Endothelial cell of umbilical vein (primary cell): Measurements from ENCODE around the gene RAB11B. TPM values are rescaled to one million over a fixed set of nuclear protein-coding genes. Genes with fewer than 3 reads are reported as not detected.

Experiments used
- BruUV-seq: library from RNA; stranded (reverse); fragments of 400-500 nt; replicated peaks from 2 replicates; lab custom pipeline; 2021; lab: Mats Ljungman, UMichigan
- CTCF ChIA-PET: fragments of 300-600, 350-600 bp; sonication (Branson Sonifier 250); formaldehyde crosslinking; loops from one replicate; lab custom pipeline; 2021; ENCODE audit warnings: antibody characterized with exemption, inconsistent platforms; lab: Charles Lee
- POLR2A ChIA-PET: fragments of 300-600, 350-600 bp; sonication (Branson Sonifier 250); formaldehyde crosslinking; loops from one replicate; lab custom pipeline; 2021; ENCODE audit warnings: antibody characterized with exemption, inconsistent platforms; lab: Charles Lee
- DNase-seq: peaks from one replicate; pipeline ENCODE4 v3.0.0-alpha.2; 2011; ENCODE audit warnings: low read depth, low spot score
- FAIRE-seq: peaks from 2 replicates; lab custom pipeline; 2011; peaks lifted over from hg19 to GRCh38; lab: Jason Lieb, UNC
- H2AFZ ChIP-seq: 2 replicates; pipeline ENCODE4 v1.6.0; 2012; ENCODE audit warnings: low read depth, low read length, control low read depth, inconsistent platforms
- H3K27ac ChIP-seq: 2 replicates; pipeline ENCODE4 v1.5.1; 2011; ENCODE audit warnings: low read depth, mild to moderate bottlenecking, control low read depth, low read length, moderate library complexity; ENCODE audit not compliant: insufficient read depth
- H3K27me3 ChIP-seq, 2 experiments: 2 replicates each; pipeline versions ENCODE4 v1.6.0 to v1.6.1; 2011; ENCODE audit warnings: low read length in 2 of 2, mixed read lengths in 1 of 2; ENCODE audit not compliant: control insufficient read depth in 2 of 2, insufficient read depth in 2 of 2
- H3K36me3 ChIP-seq, 2 experiments: 2 replicates in 1 of 2; 3 replicates in 1 of 2; pipeline ENCODE4 v1.5.1; 2011; ENCODE audit warnings: low read length in 2 of 2, mild to moderate bottlenecking in 1 of 2, moderate library complexity in 1 of 2; ENCODE audit not compliant: control insufficient read depth in 2 of 2, insufficient read depth in 2 of 2; ENCODE audit errors: extremely low read depth in 1 of 2
- H3K4me1 ChIP-seq: 3 replicates; pipeline ENCODE4 v1.5.1; 2011; ENCODE audit warnings: mild to moderate bottlenecking, low read length; ENCODE audit not compliant: control insufficient read depth, insufficient read depth; ENCODE audit errors: extremely low read depth
- H3K4me2 ChIP-seq: 2 replicates; pipeline ENCODE4 v1.6.1; 2011; ENCODE audit warnings: low read length, control low read depth, mixed read lengths; ENCODE audit not compliant: insufficient read depth
- H3K4me3 ChIP-seq, 3 experiments: fragments of 200-600 bp in 1 of 3; sonication (generic), shearing (Covaris generic) in 1 of 3; replicated peaks in 1 of 3; 2 replicates each; pipeline ENCODE4 v1.5.1; 2011 to 2016; ENCODE audit warnings: control low read depth in 3 of 3, low read length in 3 of 3, mild to moderate bottlenecking in 2 of 3, inconsistent platforms in 1 of 3, low read depth in 1 of 3, moderate library complexity in 1 of 3; ENCODE audit not compliant: insufficient read depth in 1 of 3
- H3K79me2 ChIP-seq: 2 replicates; pipeline ENCODE4 v1.6.0; 2012; ENCODE audit warnings: low read length, inconsistent platforms; ENCODE audit not compliant: control insufficient read depth, insufficient read depth
- H3K9ac ChIP-seq: replicated peaks from 2 replicates; pipeline ENCODE3; 2011; ENCODE audit warnings: low read length, control low read depth; ENCODE audit not compliant: insufficient read depth; ENCODE audit errors: extremely low read depth
- H3K9me1 ChIP-seq: replicated peaks from 3 replicates; pipeline ENCODE4 v1.6.0; 2011; ENCODE audit warnings: mild to moderate bottlenecking, low read length; ENCODE audit not compliant: control insufficient read depth, insufficient read depth; ENCODE audit errors: extremely low read depth
- H3K9me3 ChIP-seq: replicated peaks from 2 replicates; pipeline ENCODE4 v1.5.1; 2012; ENCODE audit warnings: low read length, inconsistent platforms; ENCODE audit not compliant: control insufficient read depth, insufficient read depth
- H4K20me1 ChIP-seq: replicated peaks from 2 replicates; pipeline ENCODE3; 2011; ENCODE audit warnings: mild to moderate bottlenecking, low read length; ENCODE audit not compliant: control insufficient read depth, insufficient read depth; ENCODE audit errors: extremely low read depth
- CTCF ChIP-seq, 2 donors: IDR thresholded peaks; 1 replicate in 1 of 2; 2 replicates in 1 of 2; pipeline ENCODE4 v1.5.1; 2011; ENCODE audit warnings: low read length in 2 of 2, mild to moderate bottlenecking in 2 of 2, moderate library complexity in 2 of 2, control low read depth in 1 of 2, inconsistent platforms in 1 of 2, low read depth in 1 of 2; ENCODE audit not compliant: insufficient read depth in 1 of 2; ENCODE audit errors: extremely low read depth in 1 of 2
- EZH2 ChIP-seq: IDR thresholded peaks from 2 replicates; pipeline ENCODE4 v1.6.1; 2012; ENCODE audit warnings: borderline replicate concordance, low read depth, mild to moderate bottlenecking, moderate library complexity, low read length, inconsistent platforms; ENCODE audit not compliant: severe bottlenecking
- FOS ChIP-seq: IDR thresholded peaks from 2 replicates; pipeline ENCODE4 v1.6.1; 2011; ENCODE audit warnings: mild to moderate bottlenecking, low read length, moderate library complexity, borderline replicate concordance; ENCODE audit not compliant: insufficient read depth
- GATA2 ChIP-seq: IDR thresholded peaks from 2 replicates; pipeline ENCODE4 v1.7.0; 2011; ENCODE audit warnings: low read depth, mild to moderate bottlenecking, moderate library complexity, mixed read lengths, low read length; ENCODE audit not compliant: insufficient read length, insufficient read depth
- JUN ChIP-seq: IDR thresholded peaks from 2 replicates; pipeline ENCODE4 v1.6.1; 2011; ENCODE audit warnings: borderline replicate concordance, low read depth; ENCODE audit not compliant: insufficient read length, insufficient read depth
- MAX ChIP-seq: IDR thresholded peaks from 2 replicates; pipeline ENCODE4 v1.6.1; 2011; ENCODE audit not compliant: insufficient read depth, insufficient read length
- MYC ChIP-seq: IDR thresholded peaks from one replicate; pipeline ENCODE4 v1.6.1; 2011; ENCODE audit warnings: mild to moderate bottlenecking, low read depth, low read length
- POLR2A ChIP-seq: IDR thresholded peaks from 2 replicates; pipeline ENCODE4 v1.6.1; 2012; ENCODE audit warnings: low read depth, mild to moderate bottlenecking, control low read depth, low read length
- POLR2AphosphoS5 ChIP-seq: IDR thresholded peaks from 2 replicates; pipeline ENCODE4 v1.6.1; 2012; ENCODE audit warnings: low read depth, mild to moderate bottlenecking, control low read depth, low read length, moderate library complexity; ENCODE audit not compliant: insufficient read depth
- dilution Hi-C: fragments of 300-500 bp; cut with MboI; formaldehyde crosslinking; loops from one replicate; pipeline ENCODE4 v1.15.0; 2019; ENCODE audit warnings: low sequenced_read_pairs; ENCODE audit not compliant: extremely low pct_ligation_motif_present
- intact Hi-C: fragments of 100-400 bp; cut with micrococcal nuclease; formaldehyde crosslinking; loops from one replicate; pipeline ENCODE4 v1.10.0; 2022
- polyA plus RNA-seq, 4 experiments: library from polyadenylated mRNA; depleted of rRNA in 3 of 4; stranded (reverse) in 3 of 4; unstranded in 1 of 4; fragments of >200 nt; gene quantifications; 2 replicates each; pipeline versions ENCODE4 v1.2.1 to v1.2.3, GENCODE V29; 2011 to 2012; ENCODE audit warnings: missing spikeins in 1 of 4
- total RNA-seq: library from RNA; stranded (reverse); gene quantifications from 2 replicates; pipeline ENCODE4 v1.2.3, GENCODE V29; 2021

RAB11B gene
- total and polyA plus RNA-seq, 2 donors (not counting 3 experiments of a cell fraction or from before 2014, with no cell fraction given) = 74.1 to 99.8 TPM

GRCh38 chr19:8366961-8367326 is 23.2 kb upstream of the RAB11B start:
- dilution Hi-C loops = no loop called here
- peaks cover 30% of the 10 kb centered on the region for H3K4me1 ChIP-seq
- H3K27ac ChIP-seq = peak overlapping the region; percentile 22
- FAIRE-seq (no peak), DNase-seq (no peak)
- no peak overlapping the region for H3K9ac ChIP-seq
- BruUV-seq = no TSS peak
- TF ChIP-seq FOS = no peak
- no peak for TF ChIP-seq JUN
- no peak for TF ChIP-seq POLR2AphosphoS5
- TF ChIP-seq POLR2A = no peak
- TF ChIP-seq GATA2 = no peak
- TF ChIP-seq MAX = no peak
- no peak for TF ChIP-seq EZH2
- no peak for TF ChIP-seq CTCF (IDR thresholded peaks at IDR 0.05; ENCODE audit: extremely low read depth in 1 of 2, insufficient read depth in 1 of 2, low read depth in 1 of 2, low read length in 2 of 2)
- no peak for TF ChIP-seq MYC
- H3K27me3 ChIP-seq = no peaks in the 10 kb centered on the region
- no peaks in the 10 kb centered on the region for H3K79me2 ChIP-seq
- no peaks in the 10 kb centered on the region for H3K9me3 ChIP-seq
- H3K4me3 ChIP-seq = no peak overlapping the region
- H4K20me1 ChIP-seq = no peaks in the 10 kb centered on the region
- no peak overlapping the region for H3K4me2 ChIP-seq
- intact Hi-C loops = loop anchor here (1.0 kb wide), 3 partner anchors 12 to 28 kb away; partner anchors contain the start of gene RAB11B
- POLR2A ChIA-PET = interaction anchor here (1.6 kb wide), 1 partner anchor 24 kb away, joined by 4 read pairs; no protein-coding TSS in a partner anchor
- CTCF ChIA-PET = interaction anchor here (1.3 to 2.1 kb wide), 5 partner anchors 10 to 46 kb away, joined by 3 to 30 read pairs (median 6); partner anchors contain the start of gene MARCHF2
- H3K36me3 ChIP-seq = no peaks in the 10 kb centered on the region
- H3K9me1 ChIP-seq = no peaks in the 10 kb centered on the region
- no peak overlapping the region for H2AFZ ChIP-seq
